Measurements from ENCODE around the gene ZNF579.
"Not testable (repeated sequence)": the region's sequence is repeated elsewhere in the genome, so short reads cannot be mapped to it uniquely, and the experiment has no call there.

The ZNF579 gene

GRCh38 chr19:55593096-55593772, 12.6 kb upstream of the ZNF579 start:
- no peak for DNase-seq (ENCODE audit: low read depth)

GRCh38 chr19:55592391-55593090, 11.9 kb upstream of the ZNF579 start:
- DNase-seq (ENCODE audit: low read depth) = no peak

- no peak for DNase-seq (ENCODE audit: low read depth)
Observed at GRCh38 chr19:55591555-55591954, 10.9 kb upstream of the ZNF579 start.

DNA sequence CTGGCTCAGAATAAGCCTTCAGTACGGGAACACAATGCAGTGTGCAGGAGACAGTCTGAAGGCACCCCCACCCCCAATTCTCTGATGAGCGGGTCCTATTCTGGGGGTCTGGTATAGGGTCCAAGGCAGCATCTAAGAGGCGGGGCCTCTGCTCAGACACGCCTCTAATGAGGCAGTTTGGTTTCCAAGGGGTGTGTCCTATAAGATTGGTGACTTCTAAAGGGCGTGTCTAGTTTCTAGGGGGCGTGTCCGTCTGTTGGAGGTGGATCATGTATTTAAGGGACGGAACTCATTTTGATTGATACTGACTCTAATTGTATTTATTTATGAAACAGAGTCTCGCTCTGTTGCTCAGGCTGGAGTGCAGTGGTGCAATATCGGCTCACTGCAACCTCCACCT, 10.0 kb upstream of the ZNF579 start:
- DNase-seq (ENCODE audit: low read depth) = no peak

DNA sequence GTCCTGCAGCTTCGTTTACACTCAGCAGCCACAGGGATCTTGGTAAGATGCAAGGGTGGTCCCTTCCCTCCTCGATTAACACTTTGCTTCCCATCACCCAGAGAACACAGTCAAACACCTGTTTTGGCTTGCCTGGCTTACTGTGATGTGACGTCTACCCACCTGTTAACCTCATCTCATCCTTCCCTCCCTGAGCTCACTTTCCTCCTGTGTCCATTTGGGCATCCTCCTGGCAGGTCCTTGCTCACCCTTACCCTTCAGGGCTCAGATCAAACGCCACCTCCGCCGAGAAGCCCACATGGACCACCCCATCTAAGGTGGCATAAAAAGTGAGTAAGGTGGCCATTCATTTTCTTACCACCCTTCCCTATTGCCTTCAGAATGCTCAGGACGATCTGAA, 9.5 kb upstream of the ZNF579 start:
- DNase-seq (ENCODE audit: low read depth) = no peak

DNA sequence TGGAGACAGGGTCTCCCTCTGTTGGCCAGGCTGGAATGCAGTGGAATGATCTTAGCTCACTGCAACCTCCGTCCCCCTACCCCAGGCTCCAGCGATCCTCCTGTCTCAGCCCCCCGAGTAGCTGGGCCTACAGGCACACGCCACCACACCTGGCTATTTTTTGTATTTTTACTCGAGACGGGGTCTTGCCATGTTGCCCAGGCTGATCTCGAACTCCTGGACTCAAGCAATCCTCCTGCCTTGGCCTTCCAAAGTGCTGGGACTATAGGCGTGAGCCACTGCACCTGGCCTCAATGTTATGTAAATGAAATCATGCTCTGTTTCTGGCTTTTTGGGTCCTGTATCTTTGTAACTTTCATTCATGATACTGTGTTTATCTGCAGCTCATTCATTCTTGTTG, 8.1 kb upstream of the ZNF579 start:
- DNase-seq (ENCODE audit: low read depth) = no peak

DNA sequence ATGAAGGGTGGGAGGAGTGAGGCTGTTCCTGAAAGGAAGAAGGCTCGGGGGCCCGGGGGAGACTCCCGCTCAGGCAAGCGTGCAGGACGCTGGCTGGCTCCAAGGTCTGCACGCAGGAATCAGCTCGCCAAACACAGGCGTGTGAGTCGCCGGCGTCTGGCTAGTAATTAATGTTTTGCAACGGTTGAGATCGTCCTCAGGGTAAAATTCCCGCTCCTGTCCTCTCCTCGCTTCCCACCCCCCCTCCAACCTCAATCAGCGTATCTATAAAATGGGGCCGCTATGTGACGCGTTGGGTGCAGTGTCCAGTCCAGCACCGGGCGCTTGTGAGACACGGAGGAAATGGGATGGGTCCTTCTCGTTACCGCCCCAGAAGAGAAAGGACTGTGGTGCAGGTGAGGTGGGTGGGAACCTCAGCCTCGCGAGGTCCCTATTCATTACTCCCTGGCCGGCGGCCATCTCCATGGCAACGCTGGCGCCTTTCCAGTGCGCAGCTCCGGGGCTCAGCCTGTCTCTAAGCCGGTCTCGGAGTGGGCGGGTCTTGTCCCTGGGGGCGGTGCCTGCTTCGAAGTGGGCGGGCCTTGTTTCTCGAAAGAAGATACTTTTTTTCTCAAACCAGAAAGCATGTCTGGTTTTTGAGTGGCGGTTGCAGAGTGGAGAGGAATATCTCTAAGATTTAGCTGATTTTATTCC, 6.5 kb upstream of the ZNF579 start:
- peak; percentile 82 for DNase-seq (ENCODE audit: low read depth)

GRCh38 chr19:55585658-55586339, 5.2 kb upstream of the ZNF579 start:
- peak; percentile 53 for DNase-seq (ENCODE audit: low read depth)

DNA sequence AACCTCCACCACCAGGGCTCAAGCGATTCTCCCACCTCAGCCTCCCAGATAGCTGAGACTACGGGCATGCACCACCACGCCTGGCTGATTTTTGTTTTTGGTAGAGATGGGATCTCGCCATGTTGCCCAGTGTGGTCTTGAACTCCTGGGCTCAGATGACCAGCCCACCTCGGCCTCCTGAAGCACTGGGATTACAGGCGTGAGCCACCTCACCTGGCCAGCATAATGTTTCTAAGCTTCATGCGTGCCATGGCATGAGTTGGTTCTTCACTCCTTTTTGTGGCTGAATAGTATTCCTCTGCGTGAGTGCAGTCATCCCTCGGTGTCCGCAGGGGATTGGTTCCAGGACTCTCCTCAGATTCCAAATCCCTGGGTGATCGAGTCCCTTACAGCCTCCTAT, 4.2 kb upstream of the ZNF579 start:
- DNase-seq (ENCODE audit: low read depth) = no peak

- not testable (repeated sequence) for DNase-seq (ENCODE audit: low read depth)
Observed at GRCh38 chr19:55583897-55584296, 3.2 kb upstream of the ZNF579 start.

GRCh38 chr19:55582284-55582683, 1.6 kb upstream of the ZNF579 start:
- not testable (repeated sequence) for DNase-seq (ENCODE audit: low read depth)

DNA sequence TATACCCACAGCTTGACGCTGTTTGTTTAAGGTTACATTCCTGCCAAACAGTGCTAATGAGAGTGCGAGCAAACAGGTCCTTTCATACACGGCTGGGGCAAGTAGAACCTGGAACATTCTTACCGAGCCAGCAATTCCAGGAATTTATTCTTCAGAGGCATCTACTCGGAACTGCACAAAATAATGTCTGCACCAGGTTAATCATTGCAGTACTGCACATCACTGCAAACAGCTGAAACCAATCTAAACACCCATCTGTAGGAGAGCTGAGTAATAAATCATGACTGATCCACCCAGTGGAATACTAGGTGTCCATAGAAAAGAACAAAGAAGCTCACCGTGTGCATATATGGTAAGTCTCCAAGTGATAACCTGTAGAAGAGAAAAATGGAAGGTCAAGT, 1.2 kb upstream of the ZNF579 start:
- no peak for DNase-seq (ENCODE audit: low read depth)

GRCh38 chr19:55581145-55581822, 636 bp upstream of the ZNF579 start:
- no peak for DNase-seq (ENCODE audit: low read depth)

DNA sequence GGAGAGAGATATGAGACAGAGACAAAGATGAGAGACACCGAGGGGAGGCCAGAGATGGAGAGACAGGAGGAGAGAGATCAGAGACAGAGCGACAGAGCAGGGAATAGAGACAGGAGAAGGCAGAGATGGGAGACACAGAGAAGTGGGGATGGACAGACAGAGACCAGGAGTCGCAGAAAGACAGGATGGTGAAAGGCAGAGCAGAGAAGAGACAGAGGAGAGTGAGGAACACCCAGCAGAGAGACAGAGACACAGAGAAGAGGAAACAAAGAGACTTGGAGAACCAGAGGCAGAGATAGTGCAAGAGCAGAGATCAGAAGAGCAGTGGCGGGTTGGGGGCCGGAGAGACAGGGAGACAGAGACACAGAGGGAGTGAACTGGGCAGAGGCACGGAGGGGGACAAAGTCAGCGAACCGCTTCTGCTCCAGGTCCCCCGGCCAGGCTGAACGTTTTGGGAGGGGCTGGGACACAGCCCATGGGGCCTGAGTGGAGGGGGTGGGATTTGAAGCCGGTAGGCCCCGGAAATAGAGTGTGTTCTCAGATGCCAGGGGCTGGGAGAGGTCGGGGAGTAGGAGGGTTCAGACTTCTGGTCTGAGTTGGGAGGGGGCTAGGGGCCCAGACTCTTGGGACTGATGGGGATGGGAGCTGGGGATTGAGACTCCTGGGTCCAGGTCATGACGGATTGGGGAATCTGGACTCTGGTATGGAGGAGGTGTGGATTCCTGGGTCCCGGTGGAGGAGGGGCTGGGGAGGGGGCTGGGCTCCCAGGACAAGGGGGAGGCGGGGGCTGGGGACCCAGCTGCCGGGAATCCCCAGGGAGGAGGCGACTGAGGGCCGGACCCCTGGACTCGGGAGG, 654 bp downstream of the ZNF579 start:
- no peak for DNase-seq (ENCODE audit: low read depth)

GRCh38 chr19:55578761-55579747, 1.6 kb downstream of the ZNF579 start:
- no peak for DNase-seq (ENCODE audit: low read depth)

- DNase-seq (ENCODE audit: low read depth) = no peak
Observed at GRCh38 chr19:55578031-55578760, 2.5 kb downstream of the ZNF579 start.

DNA sequence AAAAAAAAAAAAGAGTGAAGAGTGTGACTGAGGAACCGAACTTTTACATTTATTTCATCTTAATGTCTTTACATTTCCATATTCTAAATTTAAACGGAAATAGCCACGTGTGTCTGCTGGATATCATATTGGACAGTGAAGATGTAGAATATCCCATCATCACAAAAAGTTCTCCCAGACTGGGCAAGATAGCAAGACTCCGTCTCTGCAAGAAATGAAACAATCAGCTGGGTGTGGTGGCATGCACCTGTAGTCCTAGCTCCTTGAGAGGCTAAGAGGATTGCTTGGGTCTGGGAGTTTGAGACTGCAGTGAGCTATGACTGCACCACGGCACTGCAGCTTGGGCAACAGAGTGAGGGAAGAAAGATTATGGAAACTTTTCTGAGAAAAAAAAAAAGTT, 3.9 kb downstream of the ZNF579 start:
- no peak for DNase-seq (ENCODE audit: low read depth)

GRCh38 chr19:55573929-55574328, 6.7 kb downstream of the ZNF579 start:
- DNase-seq (ENCODE audit: low read depth) = not testable (repeated sequence)

GRCh38 chr19:55569477-55569876, 11.2 kb downstream of the ZNF579 start:
- not testable (repeated sequence) for DNase-seq (ENCODE audit: low read depth)

Measured in fibroblast of the conjunctiva (primary cell).